Activated T-helper 2 cell treated with anti-CD3 and anti-CD28 coated beads, Interferon-gamma antibody, Interleukin-2, Interleukin-4, amounts not matched to agents 10 μg/mL and 5 μg/mL and 100 μg/mL, durations not matched to agents 14 hours and 24 hours and 36 hours (primary cell): ENCODE measurements around the gene CTLA4. TPM values are rescaled to one million over a fixed set of nuclear protein-coding genes. Genes with fewer than 3 reads are reported as not detected.

Experiments used
- DNase-seq: peaks from one replicate; pipeline ENCODE4 v3.0.0; 2021; ENCODE audit warnings: low spot score
- H3K27ac Mint-ChIP-seq: one replicate; pipeline ENCODE4 v1.8.0; 2021; ENCODE audit warnings: mixed read lengths
- H3K27me3 Mint-ChIP-seq: one replicate; pipeline ENCODE4 v1.8.0; 2021; ENCODE audit warnings: low read depth, mixed read lengths
- H3K36me3 Mint-ChIP-seq: one replicate; pipeline ENCODE4 v1.8.0; 2021; ENCODE audit warnings: low read depth, mixed read lengths
- H3K4me1 Mint-ChIP-seq: one replicate; pipeline ENCODE4 v1.8.0; 2021; ENCODE audit warnings: low read depth, mixed read lengths
- H3K4me3 Mint-ChIP-seq: one replicate; pipeline ENCODE4 v1.8.0; 2021; ENCODE audit warnings: low read depth, mild to moderate bottlenecking, moderate library complexity, mixed read lengths
- H3K9me3 Mint-ChIP-seq: one replicate; pipeline ENCODE4 v1.8.0; 2021; ENCODE audit warnings: mixed read lengths
- intact Hi-C: fragments of 100-400 bp; cut with micrococcal nuclease; formaldehyde crosslinking; loops from one replicate; pipeline ENCODE4 v1.15.1; 2023
- total RNA-seq: library from RNA; stranded (reverse); gene quantifications from 2 replicates; pipeline ENCODE4 v1.2.3, GENCODE V29; 2022

CTLA4 gene
- total RNA-seq, 1 donor from 2014 or later, result 166 TPM

- peaks cover 42% of the 10 kb centered on the region for H3K9me3 Mint-ChIP-seq
- peaks cover 42% of the 10 kb centered on the region for H3K4me1 Mint-ChIP-seq
- peaks cover 43% of the 10 kb centered on the region for H3K36me3 Mint-ChIP-seq
- intact Hi-C loops, result no loop called here
- H3K27ac Mint-ChIP-seq, result no peak overlapping the region
- H3K27me3 Mint-ChIP-seq, result no peaks in the 10 kb centered on the region
- DNase-seq, result no peak
- no peak overlapping the region for H3K4me3 Mint-ChIP-seq
Observed at GRCh38 chr2:203900253-203900652, 32.7 kb downstream of the CTLA4 start.

- intact Hi-C loops, result no loop called here
- peaks cover 34% of the 10 kb centered on the region for H3K36me3 Mint-ChIP-seq
- peaks cover 16% of the 10 kb centered on the region for H3K4me1 Mint-ChIP-seq
- H3K4me3 Mint-ChIP-seq, result no peak overlapping the region
- DNase-seq, result no peak
- no peaks in the 10 kb centered on the region for H3K27me3 Mint-ChIP-seq
- H3K9me3 Mint-ChIP-seq, result peaks cover 40% of the 10 kb centered on the region
- H3K27ac Mint-ChIP-seq, result no peak overlapping the region
Observed at GRCh38 chr2:203904022-203904421, 36.5 kb downstream of the CTLA4 start.

DNA sequence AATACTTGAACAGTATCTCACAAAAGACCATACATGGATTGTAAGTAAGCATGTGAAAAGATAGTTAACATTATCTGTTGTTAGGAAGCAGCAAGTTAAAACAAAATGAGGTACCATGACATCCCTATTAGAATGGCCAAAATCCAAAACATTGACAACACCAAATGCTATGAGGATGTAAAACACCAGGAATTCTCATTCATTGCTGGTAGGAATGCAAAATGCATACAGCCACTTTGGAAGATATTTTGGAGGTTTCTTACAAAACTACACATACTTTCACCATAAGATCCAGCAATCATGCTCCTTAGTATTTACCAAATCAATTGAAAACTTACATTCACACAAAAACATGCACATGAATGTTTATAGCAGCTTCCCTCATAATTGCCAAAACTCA, 38.1 kb downstream of the CTLA4 start:
- no peaks in the 10 kb centered on the region for H3K27me3 Mint-ChIP-seq
- peaks cover 21% of the 10 kb centered on the region for H3K4me1 Mint-ChIP-seq
- peaks cover 37% of the 10 kb centered on the region for H3K9me3 Mint-ChIP-seq
- DNase-seq, result no peak
- H3K4me3 Mint-ChIP-seq, result no peak overlapping the region
- intact Hi-C loops, result loop anchor here (5.0 kb wide), 1 partner anchor 423 kb away; no protein-coding TSS in a partner anchor
- no peak overlapping the region for H3K27ac Mint-ChIP-seq
- H3K36me3 Mint-ChIP-seq, result peaks cover 25% of the 10 kb centered on the region

DNA sequence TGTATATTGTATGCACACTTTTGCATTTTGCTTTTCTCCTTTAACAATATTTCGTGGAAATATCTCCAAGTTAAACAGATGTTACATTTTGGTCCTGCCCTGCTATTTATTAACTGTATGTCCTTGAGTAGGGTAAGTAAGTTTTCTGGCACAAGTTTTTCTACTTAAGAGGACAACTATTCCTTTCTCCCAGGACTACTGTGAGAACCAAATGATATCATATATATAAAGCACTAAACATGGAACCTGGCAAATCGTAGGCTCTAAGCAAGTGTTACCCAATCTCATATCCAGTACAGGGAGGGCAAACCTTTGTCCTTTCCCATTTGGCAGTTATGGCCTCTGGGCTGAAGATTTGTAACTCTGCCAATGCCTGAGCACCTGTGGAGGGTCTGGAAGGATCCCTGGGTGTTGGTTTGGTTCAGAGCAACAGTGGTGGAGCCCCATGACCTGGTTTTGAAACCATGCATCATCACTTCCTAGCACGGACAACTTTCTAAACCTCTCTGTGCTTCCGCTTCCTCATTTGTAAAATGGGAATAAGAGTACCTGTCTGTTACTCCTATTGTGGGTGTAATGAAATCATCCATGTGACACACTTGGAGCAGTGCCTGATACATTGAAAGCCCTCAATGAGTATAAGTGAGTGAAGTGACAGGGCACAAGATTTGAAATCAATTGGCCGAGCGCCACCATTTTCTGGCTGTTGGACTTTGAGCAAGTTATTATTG, 40.7 kb downstream of the CTLA4 start:
- Mint-ChIP-seq H3K27ac (no peak overlapping the region), H3K9me3 (peaks cover 14% of the 10 kb centered on the region), H3K27me3 (peaks cover 2% of the 10 kb centered on the region), H3K4me1 (peaks cover 21% of the 10 kb centered on the region), H3K4me3 (no peak overlapping the region), H3K36me3 (peaks cover 9% of the 10 kb centered on the region)
- intact Hi-C loops, result loop anchor here (5.0 kb wide), 1 partner anchor 426 kb away; no protein-coding TSS in a partner anchor
- no peak for DNase-seq

- peaks cover 6% of the 10 kb centered on the region for H3K36me3 Mint-ChIP-seq
- peaks cover 21% of the 10 kb centered on the region for H3K4me1 Mint-ChIP-seq
- H3K4me3 Mint-ChIP-seq, result no peak overlapping the region
- no peak for DNase-seq
- intact Hi-C loops, result loop anchor here (1.0 to 5.0 kb wide), 6 partner anchors 10 to 426 kb away; no protein-coding TSS in a partner anchor
- H3K27me3 Mint-ChIP-seq, result peaks cover 2% of the 10 kb centered on the region
- peaks cover 11% of the 10 kb centered on the region for H3K9me3 Mint-ChIP-seq
- no peak overlapping the region for H3K27ac Mint-ChIP-seq
Observed at GRCh38 chr2:203908797-203909185, 41.2 kb downstream of the CTLA4 start.

DNA sequence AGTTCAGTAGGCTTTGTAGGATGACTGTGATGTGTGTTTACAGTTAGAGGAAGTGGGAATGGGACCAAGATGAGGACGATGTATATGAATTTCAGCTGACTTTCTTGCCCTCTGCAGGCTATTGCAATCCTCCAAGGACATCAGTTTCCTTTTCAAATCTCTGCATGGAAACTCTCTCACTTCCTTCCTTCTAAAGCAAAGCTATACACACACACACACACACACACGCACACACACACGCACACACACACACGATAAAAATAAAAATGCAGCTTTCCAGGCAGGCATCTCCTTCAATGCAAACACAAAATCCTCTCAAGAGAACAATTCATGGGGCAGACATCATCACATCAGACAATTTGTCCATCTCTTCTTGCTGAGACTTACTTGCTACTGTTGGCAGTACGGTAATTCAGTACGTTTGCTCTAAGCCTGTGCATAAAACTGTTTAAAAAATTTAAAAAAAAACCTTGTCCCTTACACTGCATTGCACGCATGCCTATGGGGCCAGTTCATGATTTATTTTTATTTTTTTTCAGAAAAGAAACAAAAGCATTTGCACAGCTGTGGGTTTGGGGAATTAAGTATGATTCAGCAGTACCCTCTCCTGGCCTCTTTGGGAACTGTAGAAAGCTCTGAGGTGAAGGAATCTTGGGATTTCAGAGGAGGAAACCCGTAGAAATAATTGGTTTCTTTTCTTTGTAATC, 41.8 kb downstream of the CTLA4 start:
- H3K9me3 Mint-ChIP-seq, result peaks cover 9% of the 10 kb centered on the region
- H3K36me3 Mint-ChIP-seq, result peaks cover 5% of the 10 kb centered on the region
- no peak overlapping the region for H3K4me3 Mint-ChIP-seq
- H3K27me3 Mint-ChIP-seq, result peaks cover 2% of the 10 kb centered on the region
- H3K27ac Mint-ChIP-seq, result peak overlapping the region; percentile 35
- peaks cover 21% of the 10 kb centered on the region for H3K4me1 Mint-ChIP-seq
- DNase-seq, result no peak
- intact Hi-C loops, result loop anchor here (1.0 to 5.0 kb wide), 6 partner anchors 11 to 427 kb away; no protein-coding TSS in a partner anchor

DNA sequence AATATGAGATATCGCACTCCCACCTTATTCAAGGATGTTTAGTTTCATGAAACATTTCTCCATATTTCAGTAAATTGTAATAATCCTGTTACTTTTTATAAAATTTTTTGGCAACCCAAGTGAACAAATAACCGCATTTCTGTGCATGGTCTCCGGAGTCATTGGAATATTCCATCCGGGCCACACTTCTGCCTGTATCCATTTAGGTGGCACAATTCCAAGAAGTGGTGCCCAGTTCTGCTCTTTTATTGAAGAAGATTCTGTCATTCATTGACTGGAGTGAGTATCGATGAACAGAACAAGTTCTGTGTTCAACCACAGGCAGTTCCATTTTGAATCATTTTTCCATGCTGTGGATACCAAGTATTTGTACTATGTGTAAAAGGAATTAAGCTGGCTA, 42.4 kb downstream of the CTLA4 start:
- Mint-ChIP-seq H3K36me3 (peaks cover under 1% of the 10 kb centered on the region), H3K27ac (peak overlapping the region; percentile 37), H3K27me3 (peaks cover 2% of the 10 kb centered on the region), H3K4me3 (no peak overlapping the region), H3K9me3 (peaks cover 5% of the 10 kb centered on the region), H3K4me1 (peaks cover 26% of the 10 kb centered on the region)
- intact Hi-C loops, result loop anchor here (1.0 to 5.0 kb wide), 9 partner anchors 12 to 428 kb away; no protein-coding TSS in a partner anchor
- DNase-seq, result no peak

GRCh38 chr2:203913947-203914346, 46.4 kb downstream of the CTLA4 start:
- H3K9me3 Mint-ChIP-seq, result no peaks in the 10 kb centered on the region
- H3K36me3 Mint-ChIP-seq, result no peaks in the 10 kb centered on the region
- peaks cover 40% of the 10 kb centered on the region for H3K4me1 Mint-ChIP-seq
- no peak overlapping the region for H3K27ac Mint-ChIP-seq
- no peak for DNase-seq
- H3K4me3 Mint-ChIP-seq, result no peak overlapping the region
- intact Hi-C loops, result no loop called here
- H3K27me3 Mint-ChIP-seq, result peaks cover 2% of the 10 kb centered on the region

DNA sequence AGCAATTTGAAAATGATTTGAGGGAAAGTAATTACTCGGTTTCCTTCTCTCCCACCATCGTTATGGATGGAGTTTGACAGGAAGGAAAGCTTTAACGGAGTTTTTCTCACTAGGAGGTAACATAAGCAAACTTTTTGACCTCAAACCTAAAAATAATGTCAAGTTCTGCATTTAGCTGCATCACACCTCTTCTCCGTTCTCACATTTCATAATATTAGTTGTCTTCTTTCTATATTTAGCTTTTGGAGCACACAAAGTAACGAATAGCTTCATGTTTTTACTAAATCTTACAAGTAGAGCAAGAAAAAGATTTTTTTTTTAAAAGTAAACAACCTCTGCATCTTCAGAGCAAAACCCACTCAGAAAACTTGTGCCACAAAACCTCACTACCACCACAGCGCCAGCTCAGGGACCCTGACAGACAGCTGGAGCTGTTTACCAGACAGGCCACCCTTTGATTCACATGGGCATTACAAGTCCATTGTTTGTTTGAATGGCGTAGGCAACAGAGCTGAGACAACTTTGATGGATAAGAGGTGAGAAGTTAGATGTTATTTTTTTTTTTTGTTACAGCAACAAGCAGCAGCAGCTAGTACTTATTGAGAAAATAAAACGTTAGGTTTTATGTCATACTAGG, 47.1 kb downstream of the CTLA4 start:
- Mint-ChIP-seq H3K36me3 (no peaks in the 10 kb centered on the region), H3K4me1 (peaks cover 33% of the 10 kb centered on the region), H3K9me3 (no peaks in the 10 kb centered on the region), H3K4me3 (no peak overlapping the region), H3K27ac (no peak overlapping the region), H3K27me3 (peaks cover 2% of the 10 kb centered on the region)
- intact Hi-C loops, result no loop called here
- DNase-seq, result no peak

- intact Hi-C loops, result no loop called here
Observed at GRCh38 chr2:203915256-203915655, 47.7 kb downstream of the CTLA4 start.

GRCh38 chr2:203916756-203917155, 49.2 kb downstream of the CTLA4 start:
- Mint-ChIP-seq H3K36me3 (no peaks in the 10 kb centered on the region), H3K9me3 (no peaks in the 10 kb centered on the region), H3K27me3 (peaks cover 2% of the 10 kb centered on the region), H3K27ac (no peak overlapping the region), H3K4me1 (peaks cover 27% of the 10 kb centered on the region), H3K4me3 (no peak overlapping the region)
- intact Hi-C loops, result no loop called here
- no peak for DNase-seq

More at GRCh38 chr2:203915256-203915655, 47.7 kb downstream of the CTLA4 start:
- H3K4me3 Mint-ChIP-seq, result no peak overlapping the region
- no peak for DNase-seq
- peaks cover 2% of the 10 kb centered on the region for H3K27me3 Mint-ChIP-seq
- H3K36me3 Mint-ChIP-seq, result no peaks in the 10 kb centered on the region
- H3K4me1 Mint-ChIP-seq, result peaks cover 29% of the 10 kb centered on the region
- no peaks in the 10 kb centered on the region for H3K9me3 Mint-ChIP-seq
- no peak overlapping the region for H3K27ac Mint-ChIP-seq

- intact Hi-C loops, result no loop called here
- no peak overlapping the region for H3K27ac Mint-ChIP-seq
- no peak for DNase-seq
Observed at GRCh38 chr2:203918264-203918663, 50.7 kb downstream of the CTLA4 start.

More at GRCh38 chr2:203918264-203918663, 50.7 kb downstream of the CTLA4 start:
- no peak overlapping the region for H3K4me3 Mint-ChIP-seq
- no peaks in the 10 kb centered on the region for H3K9me3 Mint-ChIP-seq
- H3K36me3 Mint-ChIP-seq, result no peaks in the 10 kb centered on the region
- peaks cover 27% of the 10 kb centered on the region for H3K4me1 Mint-ChIP-seq
- peaks cover under 1% of the 10 kb centered on the region for H3K27me3 Mint-ChIP-seq
